PC-9 (cell line): ENCODE data around the gene GRID2. TPM values are rescaled to one million over a fixed set of nuclear protein-coding genes. Genes with fewer than 3 reads are reported as not detected.

Experiments
- BruUV-seq: library from RNA; stranded (reverse); fragments of 400-500 nt; replicated peaks from 2 replicates; lab custom pipeline; 2021; lab: Mats Ljungman, UMichigan
- CTCF ChIA-PET: fragments of 300-600 bp; sonication (Branson Sonifier 250); formaldehyde crosslinking; loops from one replicate; lab custom pipeline; 2022; ENCODE audit warnings: antibody characterized with exemption; lab: Charles Lee
- POLR2A ChIA-PET: fragments of 300-600 bp; sonication (Branson Sonifier 250); formaldehyde crosslinking; loops from one replicate; lab custom pipeline; 2022; ENCODE audit warnings: antibody characterized with exemption; ENCODE audit not compliant: unreplicated experiment; lab: Charles Lee
- DNase-seq, 2 experiments: peaks; one replicate each; pipeline versions ENCODE4 v3.0.0 to v3.0.0-alpha.2; 2015 to 2022; ENCODE audit warnings: mixed read lengths in 1 of 2
- H2AFZ ChIP-seq: fragments of 200-600 bp; sonication (generic); 2 replicates; pipeline ENCODE4 v1.8.1; 2017; ENCODE audit warnings: antibody characterized with exemption
- H3F3A ChIP-seq: fragments of 200-600 bp; sonication (generic); 2 replicates; pipeline ENCODE4 v1.8.1; 2017; ENCODE audit warnings: antibody characterized with exemption, mild to moderate bottlenecking, low read depth; ENCODE audit not compliant: insufficient read depth
- H3K27ac ChIP-seq: fragments of 200-600 bp; sonication (generic); 2 replicates; pipeline ENCODE4 v1.6.1; 2016; ENCODE audit warnings: mixed run types
- H3K27me3 ChIP-seq: fragments of 200-600 bp; sonication (generic); 2 replicates; pipeline ENCODE4 v1.6.1; 2016; ENCODE audit warnings: low read depth, mixed run types; ENCODE audit not compliant: insufficient read depth
- H3K36me3 ChIP-seq: fragments of 200-600 bp; sonication (generic); 2 replicates; pipeline ENCODE4 v1.6.1; 2016; ENCODE audit warnings: low read depth, mixed run types
- H3K4me1 ChIP-seq: fragments of 200-600 bp; sonication (generic); replicated peaks from 2 replicates; pipeline ENCODE4 v1.6.1; 2016; ENCODE audit warnings: mixed run types; ENCODE audit not compliant: insufficient read depth
- H3K4me2 ChIP-seq: fragments of 200-600 bp; sonication (generic); 2 replicates; pipeline ENCODE4 v1.6.1; 2017; ENCODE audit warnings: mixed run types
- H3K4me3 ChIP-seq: fragments of 200-600 bp; sonication (generic); 2 replicates; pipeline ENCODE4 v1.6.1; 2016; ENCODE audit warnings: mixed run types
- H3K79me2 ChIP-seq: fragments of 200-600 bp; sonication (generic); 2 replicates; pipeline ENCODE4 v1.6.1; 2017; ENCODE audit warnings: low read depth, mixed run types
- H3K9me2 ChIP-seq: fragments of 200-600 bp; sonication (generic); 2 replicates; pipeline ENCODE4 v1.8.1; 2017; ENCODE audit warnings: mild to moderate bottlenecking; ENCODE audit not compliant: insufficient read depth
- H3K9me3 ChIP-seq: fragments of 200-600 bp; sonication (generic); 2 replicates; pipeline ENCODE4 v1.8.1; 2016; ENCODE audit warnings: low read depth; ENCODE audit not compliant: insufficient read depth
- H4K20me1 ChIP-seq: fragments of 200-600 bp; sonication (generic); 2 replicates; pipeline ENCODE4 v1.8.1; 2017; ENCODE audit not compliant: insufficient read depth
- CTCF ChIP-seq: fragments of 200-600 bp; sonication (generic); conservative IDR thresholded peaks from 2 replicates; pipeline ENCODE4 v1.6.1; 2017; ENCODE audit warnings: mixed run types, antibody characterized with exemption, mild to moderate bottlenecking, moderate library complexity
- EZH2 ChIP-seq: fragments of 200-600 bp; sonication (generic); IDR thresholded peaks from 2 replicates; pipeline ENCODE4 v1.8.0; 2017; ENCODE audit warnings: antibody characterized with exemption, low read depth
- intact Hi-C: fragments of 100-400 bp; cut with micrococcal nuclease; formaldehyde crosslinking; loops from one replicate; pipeline ENCODE4 v1.10.0; 2022; ENCODE audit not compliant: unreplicated experiment
- total RNA-seq: library from RNA; stranded (reverse); gene quantifications from 2 replicates; pipeline ENCODE4 v1.2.3, GENCODE V29; 2021

The GRID2 gene
- total RNA-seq, 1 experiment from 2014 or later = not detected

DNA sequence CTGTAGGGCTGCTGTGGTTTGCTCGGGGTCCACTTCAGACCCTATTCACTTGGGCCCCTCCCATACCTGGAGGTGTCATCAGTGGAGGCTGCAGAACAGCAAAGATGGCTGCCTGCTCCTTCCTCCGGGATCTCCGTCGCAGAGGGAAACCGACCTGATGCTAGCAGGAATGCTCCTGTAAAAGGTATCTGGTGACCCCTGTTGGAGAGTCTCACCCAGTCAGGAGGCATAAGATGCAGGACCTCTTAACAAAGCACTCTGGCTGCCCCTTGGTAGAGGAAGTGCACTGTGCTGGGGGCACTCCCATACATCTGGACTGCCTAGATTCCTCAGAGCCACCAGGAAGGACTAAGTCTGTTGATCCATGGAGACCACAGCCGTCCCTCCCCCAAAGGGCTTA lies 296.9 kb downstream of the GRID2 start:
- H3K9me3 ChIP-seq = no peaks in the 10 kb centered on the region
- intact Hi-C loops = no loop called here
- no peaks in the 10 kb centered on the region for H3K36me3 ChIP-seq
- H3K4me2 ChIP-seq = no peak overlapping the region
- no peak for DNase-seq
- no peaks in the 10 kb centered on the region for H3K9me2 ChIP-seq
- no peaks in the 10 kb centered on the region for H3K27me3 ChIP-seq
- no peaks in the 10 kb centered on the region for H4K20me1 ChIP-seq
- no peaks in the 10 kb centered on the region for H3K4me1 ChIP-seq
- ChIA-PET POLR2A (no interaction called here), CTCF (no interaction called here)
- TF ChIP-seq EZH2 = no peak
- no peak for TF ChIP-seq CTCF
- no peak overlapping the region for H2AFZ ChIP-seq
- no peaks in the 10 kb centered on the region for H3F3A ChIP-seq
- no peaks in the 10 kb centered on the region for H3K79me2 ChIP-seq
- H3K27ac ChIP-seq = no peak overlapping the region
- no peak overlapping the region for H3K4me3 ChIP-seq
- BruUV-seq = no TSS peak

DNA sequence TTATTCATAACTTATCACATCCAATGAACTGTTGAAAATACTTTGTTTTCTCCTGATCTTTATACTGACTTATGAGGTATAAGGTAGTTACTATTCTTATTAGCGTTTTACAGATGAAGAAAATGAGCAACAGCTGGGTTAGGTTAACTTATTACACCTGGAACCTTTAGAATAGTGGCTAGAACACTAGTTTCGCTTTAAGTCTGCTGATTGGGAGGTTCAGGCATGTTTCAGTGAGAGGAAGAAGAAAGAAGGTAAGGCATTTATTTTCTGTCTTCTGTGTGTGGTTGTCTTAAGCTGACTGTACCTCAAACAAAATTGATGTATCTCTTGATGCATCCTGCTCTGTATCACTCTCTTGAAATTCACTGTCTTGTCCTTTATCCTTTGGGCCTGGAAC lies 302.5 kb downstream of the GRID2 start:
- Histone ChIP-seq H3K27me3 (no peaks in the 10 kb centered on the region), H3F3A (no peaks in the 10 kb centered on the region), H3K9me3 (no peaks in the 10 kb centered on the region), H3K4me3 (no peak overlapping the region), H3K4me1 (no peaks in the 10 kb centered on the region), H3K79me2 (no peaks in the 10 kb centered on the region), H2AFZ (no peak overlapping the region), H3K36me3 (no peaks in the 10 kb centered on the region), H4K20me1 (no peaks in the 10 kb centered on the region), H3K27ac (no peak overlapping the region), H3K9me2 (no peaks in the 10 kb centered on the region), H3K4me2 (no peak overlapping the region)
- POLR2A ChIA-PET = no interaction called here
- intact Hi-C loops = no loop called here
- CTCF ChIA-PET = no interaction called here
- TF ChIP-seq CTCF = no peak
- no TSS peak for BruUV-seq
- DNase-seq = no peak

DNA sequence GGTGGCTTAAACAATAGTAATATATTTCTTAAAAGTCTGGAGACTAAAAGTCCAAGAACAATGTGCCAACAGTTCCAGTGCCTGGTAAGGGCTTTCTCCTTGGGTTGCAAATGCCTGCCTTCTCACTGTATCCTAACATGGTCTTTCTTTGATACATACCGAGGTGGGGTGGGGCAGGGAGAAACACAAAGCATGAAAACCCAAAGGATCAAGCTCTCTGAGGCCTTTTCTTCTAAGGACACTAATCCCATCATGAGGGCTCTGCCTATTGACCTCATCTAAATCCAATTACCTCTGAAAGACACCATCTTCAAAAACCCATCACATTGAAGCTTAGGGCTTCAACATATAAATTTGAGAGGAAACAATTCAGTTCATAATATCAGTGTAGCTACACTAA lies 311.3 kb downstream of the GRID2 start:
- H3K27ac ChIP-seq = no peak overlapping the region
- no peaks in the 10 kb centered on the region for H4K20me1 ChIP-seq
- H3K9me2 ChIP-seq = no peaks in the 10 kb centered on the region
- no peak overlapping the region for H3K4me3 ChIP-seq
- TF ChIP-seq EZH2 = no peak
- no peaks in the 10 kb centered on the region for H3K79me2 ChIP-seq
- H3K4me2 ChIP-seq = no peak overlapping the region
- no peaks in the 10 kb centered on the region for H3K27me3 ChIP-seq
- H3K9me3 ChIP-seq = no peaks in the 10 kb centered on the region
- intact Hi-C loops = no loop called here
- no peak overlapping the region for H2AFZ ChIP-seq
- DNase-seq = no peak
- H3F3A ChIP-seq = no peaks in the 10 kb centered on the region
- BruUV-seq = no TSS peak
- CTCF ChIA-PET = no interaction called here
- H3K4me1 ChIP-seq = no peaks in the 10 kb centered on the region
- H3K36me3 ChIP-seq = no peaks in the 10 kb centered on the region
- POLR2A ChIA-PET = no interaction called here

GRCh38 chr4:92618968-92619367 lies 315.2 kb downstream of the GRID2 start:
- intact Hi-C loops = no loop called here
- DNase-seq = no peak
- no peaks in the 10 kb centered on the region for H3K79me2 ChIP-seq
- TF ChIP-seq EZH2 (no peak), CTCF (no peak)
- H3K27ac ChIP-seq = no peak overlapping the region
- no peak overlapping the region for H3K4me3 ChIP-seq
- no peak overlapping the region for H3K4me2 ChIP-seq
- ChIA-PET POLR2A (no interaction called here), CTCF (no interaction called here)
- BruUV-seq = no TSS peak
- H3K9me3 ChIP-seq = no peaks in the 10 kb centered on the region
- no peaks in the 10 kb centered on the region for H4K20me1 ChIP-seq
- no peaks in the 10 kb centered on the region for H3K9me2 ChIP-seq
- H3K36me3 ChIP-seq = no peaks in the 10 kb centered on the region
- no peaks in the 10 kb centered on the region for H3K27me3 ChIP-seq
- no peaks in the 10 kb centered on the region for H3F3A ChIP-seq
- no peaks in the 10 kb centered on the region for H3K4me1 ChIP-seq
- H2AFZ ChIP-seq = no peak overlapping the region
